Anterior cingulate cortex (tissue), 58 donors: ENCODE results near the gene TRHDE.
A peak's percentile ranks its signal among the peaks of the same experiment; 100 is the strongest.

Source experiments
- DNase-seq, 58 donors: peaks; one replicate each; lab custom pipeline; 2025; lab: John Stamatoyannopoulos, UW

Gene TRHDE

DNA sequence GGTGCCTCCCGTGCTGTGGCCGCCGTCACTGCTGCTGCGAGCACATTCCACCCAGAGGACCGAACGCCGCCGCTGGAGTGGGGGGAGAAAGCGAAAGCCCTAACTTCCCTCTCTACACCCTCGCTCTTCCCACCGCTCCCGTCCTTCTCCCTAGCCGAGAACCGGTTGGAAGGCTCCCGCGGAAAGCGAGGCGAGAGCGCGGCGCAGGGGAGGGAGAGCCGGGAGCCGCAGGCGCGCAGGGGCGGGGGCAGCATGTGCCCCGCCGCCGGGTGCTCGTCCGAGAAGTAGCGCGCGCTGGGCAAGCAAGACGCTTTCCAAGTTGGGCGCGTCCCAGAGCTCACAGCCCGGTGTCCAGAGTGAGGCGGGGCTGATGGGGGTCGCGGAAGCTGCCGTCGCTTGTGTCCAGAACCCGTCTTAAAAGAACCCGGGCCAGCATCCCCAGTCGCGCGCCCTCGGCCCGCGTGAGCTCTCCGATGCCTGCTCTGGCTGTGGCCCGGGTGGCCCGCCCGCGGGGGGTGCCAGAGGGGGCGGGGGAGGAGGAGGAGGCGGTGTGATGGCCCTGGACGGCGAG is at the start of gene TRHDE:
TSS of gene TRHDE (plus strand) at position 280 of the 571 bp plus-strand sequence. CDS start at position 554, 274 bp downstream.
- DNase-seq = peak in 23 of 58 donors; percentile 3 to 67 (median 40)

- no peak for DNase-seq
Observed at GRCh38 chr12:72226510-72226909, 45.7 kb upstream of the TRHDE start.

GRCh38 chr12:72228424-72228823 is 43.7 kb upstream of the TRHDE start:
- no peak for DNase-seq

DNA sequence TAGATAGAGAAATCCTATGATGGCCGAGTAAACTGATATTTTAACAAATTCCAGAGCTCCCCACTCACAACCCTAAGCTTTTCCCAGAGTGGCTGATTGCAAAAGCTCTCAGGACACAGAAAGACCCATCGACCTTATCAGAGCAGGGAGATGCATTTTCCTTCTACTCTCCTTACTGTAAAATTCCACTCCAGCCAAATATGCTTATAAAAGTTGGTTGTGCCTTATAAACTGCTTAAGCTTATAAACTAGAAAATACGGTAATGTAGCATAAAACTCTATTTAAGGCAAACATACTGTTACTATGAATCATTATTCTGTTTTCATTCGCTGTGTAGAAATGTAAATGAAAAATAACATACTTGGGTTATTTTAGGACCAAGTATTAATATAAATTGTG is 41.6 kb upstream of the TRHDE start:
- DNase-seq = no peak

DNA sequence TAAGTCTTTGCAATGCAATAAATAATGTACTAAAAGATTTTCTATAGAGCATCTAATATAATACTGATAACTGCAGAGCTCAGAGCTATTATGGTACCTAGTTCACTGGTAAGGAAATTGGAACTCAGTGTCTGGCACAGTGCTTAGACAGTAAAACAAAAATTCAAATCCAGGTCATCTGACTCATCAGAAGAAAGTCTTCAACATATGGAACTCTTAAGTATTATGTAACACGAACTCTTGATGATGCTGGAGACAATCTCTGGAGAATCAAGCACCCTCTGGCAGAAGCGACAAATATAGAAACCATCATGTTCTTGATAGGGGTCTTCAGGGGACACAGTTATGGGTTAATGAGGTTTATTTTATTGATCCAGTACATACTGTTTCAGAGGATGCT is 37.3 kb upstream of the TRHDE start:
- DNase-seq = peak in 3 of 58 donors; percentile 0 to 2 (median 1)

- DNase-seq = no peak
Observed at GRCh38 chr12:72236071-72236705, 36.0 kb upstream of the TRHDE start.

- no peak for DNase-seq
Observed at GRCh38 chr12:72241552-72241951, 30.6 kb upstream of the TRHDE start.

GRCh38 chr12:72242946-72243345 is 29.2 kb upstream of the TRHDE start:
- DNase-seq = no peak

DNA sequence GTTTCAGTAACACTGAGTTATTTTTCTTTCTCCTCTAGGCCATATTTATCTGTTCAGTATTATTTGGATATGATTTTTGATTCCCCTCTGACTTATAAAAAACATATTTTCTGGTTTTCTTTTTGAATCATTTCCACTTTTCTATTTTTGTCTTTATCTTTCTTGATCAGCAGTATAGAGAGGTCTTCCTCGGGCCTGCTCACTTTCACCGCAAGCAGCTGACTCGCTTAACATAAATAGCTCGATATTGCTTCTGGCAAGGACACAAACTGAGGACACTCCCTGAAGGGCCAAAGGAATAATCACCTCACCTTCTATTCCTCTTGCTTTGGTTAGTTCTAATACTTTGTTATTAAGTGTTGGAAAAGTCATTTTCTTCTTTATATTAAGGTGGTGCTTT is 25.8 kb upstream of the TRHDE start:
- DNase-seq = no peak

- DNase-seq = no peak
Observed at GRCh38 chr12:72250346-72250745, 21.8 kb upstream of the TRHDE start.

- DNase-seq = no peak
Observed at GRCh38 chr12:72256725-72257124, 15.4 kb upstream of the TRHDE start.

DNA sequence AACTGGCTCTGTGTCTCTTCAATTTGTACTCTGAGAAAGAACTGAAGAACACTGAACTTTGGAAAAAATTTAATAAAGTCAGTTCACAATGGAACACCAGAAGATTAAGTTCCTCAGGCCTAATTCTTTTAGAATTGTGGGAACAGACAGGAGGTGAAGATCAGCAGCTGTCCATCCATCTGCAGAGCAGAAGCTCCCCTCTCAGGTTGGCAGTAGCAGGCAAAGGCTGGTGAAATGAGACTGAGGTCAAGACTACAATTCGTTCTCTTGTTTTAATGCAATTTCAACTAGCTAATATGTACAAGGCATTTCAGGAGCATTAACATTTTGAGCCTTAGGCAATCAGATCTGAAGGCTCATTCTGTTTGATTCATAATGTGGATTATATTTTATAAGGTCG is 10.3 kb upstream of the TRHDE start:
- DNase-seq = no peak

- no peak for DNase-seq
Observed at GRCh38 chr12:72264548-72265175, 7.5 kb upstream of the TRHDE start.

- no peak for DNase-seq
Observed at GRCh38 chr12:72267974-72268373, 4.2 kb upstream of the TRHDE start.

- DNase-seq = no peak
Observed at GRCh38 chr12:72268386-72268785, 3.8 kb upstream of the TRHDE start.

DNA sequence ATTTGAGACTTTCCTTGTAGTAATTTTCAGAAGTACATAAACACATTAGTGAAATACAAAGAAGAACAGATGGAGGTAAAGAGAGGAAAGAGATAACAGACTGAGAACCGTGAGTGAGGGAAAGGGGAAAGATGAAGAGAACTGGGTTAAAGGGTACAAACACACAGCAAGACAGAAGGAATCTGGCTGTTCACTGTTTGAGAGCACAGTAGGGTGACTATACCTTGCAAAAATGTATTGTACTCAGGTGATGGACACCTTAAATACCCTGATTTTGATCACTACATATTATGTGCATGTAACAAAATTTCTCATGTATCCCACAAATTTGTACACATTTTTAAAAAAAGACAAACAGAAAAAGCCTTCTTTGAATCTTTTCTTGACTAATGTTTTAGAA is 2.7 kb upstream of the TRHDE start:
- DNase-seq = no peak

DNA sequence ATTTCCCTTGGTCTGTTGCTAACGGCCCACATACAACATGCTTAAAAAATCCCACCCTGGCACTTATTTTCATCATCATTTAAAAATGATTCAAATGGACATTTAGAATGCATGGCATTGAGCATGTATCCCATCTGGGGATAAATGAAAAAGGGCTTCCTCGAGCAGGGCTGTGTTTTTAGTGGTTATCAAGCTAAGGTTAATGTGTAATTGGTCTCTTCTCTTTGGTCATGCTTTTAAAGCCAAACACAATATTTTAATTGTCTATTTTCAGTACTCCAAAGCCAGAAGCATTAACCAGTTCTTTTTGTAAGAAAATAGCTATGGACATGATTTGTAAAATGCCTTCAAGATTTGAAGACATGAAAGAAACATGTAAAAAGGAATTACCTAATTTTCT is 1.9 kb upstream of the TRHDE start:
- DNase-seq = no peak

DNA sequence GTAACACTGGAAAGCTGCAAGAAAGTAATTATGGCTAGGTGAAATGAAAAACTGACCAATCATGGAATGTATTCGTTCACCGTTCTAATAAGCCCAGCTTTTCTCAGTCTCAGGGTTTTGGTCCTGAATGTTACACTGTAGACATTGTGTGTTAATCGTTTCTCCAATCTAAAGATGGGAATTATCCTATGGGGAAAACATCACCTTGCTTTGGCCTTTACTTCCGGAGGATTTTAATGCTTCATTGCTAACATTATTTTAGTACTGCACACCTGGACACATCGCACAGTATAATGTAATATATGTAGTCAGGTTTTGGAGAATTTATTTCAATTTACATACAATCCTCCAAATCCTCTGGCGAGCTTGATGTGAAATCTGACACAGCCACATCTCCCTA is 1.2 kb upstream of the TRHDE start:
- DNase-seq = no peak

GRCh38 chr12:72271451-72272090 is 599 bp upstream of the TRHDE start:
- peak in 36 of 58 donors; percentile 14 to 65 (median 42) for DNase-seq

GRCh38 chr12:72272731-72273498 is 745 bp downstream of the TRHDE start:
- DNase-seq = peak in 5 of 58 donors; percentile 6 to 38 (median 9)

DNA sequence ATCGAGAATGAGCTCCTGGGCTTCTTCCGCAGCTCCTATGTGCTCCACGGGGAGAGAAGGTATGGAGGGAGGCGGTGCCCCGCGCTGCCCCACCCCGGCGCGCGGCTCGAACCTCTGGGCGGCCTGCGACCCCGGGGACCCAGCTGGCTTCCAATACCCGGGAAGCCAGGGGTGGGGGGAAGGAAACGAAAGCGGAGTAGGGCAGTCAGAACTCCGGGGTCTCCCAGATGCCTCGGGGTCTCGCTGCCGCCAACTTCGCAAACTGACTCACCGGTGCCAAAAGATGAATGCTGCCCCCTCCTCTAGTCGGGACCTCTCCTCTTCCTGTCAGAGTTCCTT is 1.3 kb downstream of the TRHDE start:
- DNase-seq = no peak
